Inferior parietal cortex (tissue), 1 donor: ENCODE results near the gene RAB4A.
"Not testable (repeated sequence)": the region's sequence is repeated elsewhere in the genome, so short reads cannot be mapped to it uniquely, and the experiment has no call there.

Experiments used
- DNase-seq: peaks from one replicate; pipeline ENCODE4 v3.0.0-alpha.2; 2016; ENCODE audit errors: extremely low spot score

Gene RAB4A

GRCh38 chr1:229272164-229273158 lies 1.6 kb downstream of the RAB4A start:
- no peak for DNase-seq

DNA sequence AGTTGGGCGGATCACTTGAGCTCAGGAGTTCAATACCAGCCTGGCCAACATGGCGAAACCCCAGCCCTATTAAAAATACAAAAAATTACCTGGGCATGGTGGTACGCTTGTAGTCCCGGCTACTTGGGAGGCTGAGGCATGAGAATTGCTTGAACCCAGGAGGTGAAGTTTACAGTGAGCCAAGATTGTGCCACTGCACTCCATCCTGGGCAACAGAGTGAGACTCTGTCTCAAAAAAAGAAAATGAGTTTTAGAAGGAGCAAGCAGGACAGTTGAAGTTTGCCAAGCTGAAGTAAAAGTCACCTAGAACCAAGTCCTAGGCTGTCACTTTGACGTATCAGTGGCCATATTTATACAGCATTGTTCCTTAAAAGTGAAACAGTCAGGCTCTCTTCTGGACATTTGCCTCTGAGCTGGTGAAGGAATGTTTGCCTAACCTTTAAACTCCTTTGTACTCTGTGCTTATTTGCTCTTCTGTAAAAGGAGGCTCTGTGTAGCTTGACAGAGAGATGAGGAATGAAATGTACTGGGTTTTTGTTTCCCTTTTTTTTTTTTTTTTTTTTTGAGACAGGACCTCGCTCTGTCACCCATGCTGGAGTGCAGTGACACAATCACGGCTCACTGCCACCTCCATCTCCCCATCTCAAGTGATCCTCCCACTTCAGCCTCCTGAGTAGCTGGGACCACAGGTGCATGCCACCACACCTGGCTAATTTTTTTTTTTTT lies 2.8 kb downstream of the RAB4A start:
- DNase-seq: no peak

- no peak for DNase-seq
Observed at GRCh38 chr1:229275005-229275404, 4.1 kb downstream of the RAB4A start.

- no peak for DNase-seq
Observed at GRCh38 chr1:229278120-229278741, 7.3 kb downstream of the RAB4A start.

GRCh38 chr1:229279242-229279641 lies 8.3 kb downstream of the RAB4A start:
- DNase-seq: no peak

DNA sequence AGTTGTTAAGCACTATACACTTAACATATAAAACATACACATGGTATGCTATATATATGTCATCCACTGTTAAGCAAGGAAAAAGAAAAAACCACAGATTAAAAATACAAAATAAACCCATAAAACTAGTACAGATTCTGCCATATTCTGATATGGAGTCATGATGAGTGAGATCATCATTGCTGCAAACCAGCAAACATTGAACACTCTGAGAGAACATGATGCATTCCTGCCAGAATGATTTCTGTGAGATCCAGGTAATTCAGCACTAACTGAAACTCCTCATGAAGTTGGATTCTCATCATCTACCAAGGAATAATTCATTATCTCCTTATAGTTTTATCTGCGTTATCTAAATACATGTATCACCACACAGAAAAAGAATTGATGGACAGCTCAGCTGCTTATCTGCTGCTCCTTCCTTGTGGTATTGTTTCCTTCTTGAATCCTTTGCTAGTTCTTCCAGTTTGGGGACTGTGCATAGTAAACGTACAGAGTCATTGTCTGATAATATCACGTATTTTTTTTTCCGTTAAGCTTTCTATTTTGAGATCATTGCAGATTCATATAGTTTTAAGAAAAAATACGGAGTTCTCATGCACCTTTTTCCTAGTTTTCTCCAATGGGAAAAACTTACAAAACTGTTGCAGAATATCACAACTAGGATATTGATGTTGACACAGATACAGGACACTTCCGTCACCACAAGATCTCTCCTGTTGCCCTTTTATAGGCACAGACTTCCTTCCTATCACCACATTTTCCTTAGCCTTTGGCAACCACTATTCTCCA lies 9.3 kb downstream of the RAB4A start:
- no peak for DNase-seq

DNA sequence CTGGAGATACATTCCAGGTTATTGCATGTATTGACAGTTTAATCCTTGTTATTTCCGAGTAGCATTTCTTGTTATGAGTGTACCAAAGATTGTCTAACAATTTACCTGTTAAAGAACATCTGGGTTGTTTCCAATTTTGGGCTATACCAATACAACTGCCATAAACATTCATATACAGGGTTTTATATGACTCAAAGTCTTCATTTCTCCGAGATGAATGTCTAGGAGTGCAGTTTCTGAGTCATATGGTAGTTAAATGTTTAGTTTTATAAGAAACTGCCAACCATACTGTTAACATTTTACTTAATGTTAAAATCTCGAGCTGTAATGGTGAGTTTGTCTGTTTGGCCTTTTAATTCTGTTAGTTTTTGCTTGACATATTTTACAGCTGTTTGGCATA lies 10.0 kb downstream of the RAB4A start:
- DNase-seq: no peak

GRCh38 chr1:229281339-229281926 lies 10.5 kb downstream of the RAB4A start:
- no peak for DNase-seq

DNA sequence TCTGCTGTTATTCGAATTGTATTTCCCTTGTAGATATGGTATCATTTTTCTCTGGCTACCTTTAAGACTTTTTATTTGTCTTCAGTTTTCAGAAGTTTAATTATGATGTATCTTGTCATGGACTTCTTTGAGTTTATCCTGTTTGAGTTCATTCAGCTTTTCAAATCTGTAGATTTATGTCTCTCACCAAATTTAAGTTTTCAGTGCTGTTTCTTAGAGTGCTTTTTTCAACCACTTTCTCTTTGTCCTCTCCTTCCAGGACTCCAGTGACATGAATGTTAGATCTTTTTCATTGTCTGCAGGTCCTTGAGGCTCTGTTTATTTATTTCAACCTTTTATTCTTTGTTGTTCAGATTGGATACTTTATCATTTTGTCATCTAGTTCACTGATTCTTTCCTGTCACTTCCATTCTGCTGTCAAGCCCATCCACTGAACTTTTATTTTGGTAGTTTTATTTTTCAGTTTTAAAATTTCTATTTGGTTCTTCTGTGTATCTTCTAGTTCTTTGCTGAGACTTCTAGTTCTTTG lies 11.4 kb downstream of the RAB4A start:
- DNase-seq: no peak

DNA sequence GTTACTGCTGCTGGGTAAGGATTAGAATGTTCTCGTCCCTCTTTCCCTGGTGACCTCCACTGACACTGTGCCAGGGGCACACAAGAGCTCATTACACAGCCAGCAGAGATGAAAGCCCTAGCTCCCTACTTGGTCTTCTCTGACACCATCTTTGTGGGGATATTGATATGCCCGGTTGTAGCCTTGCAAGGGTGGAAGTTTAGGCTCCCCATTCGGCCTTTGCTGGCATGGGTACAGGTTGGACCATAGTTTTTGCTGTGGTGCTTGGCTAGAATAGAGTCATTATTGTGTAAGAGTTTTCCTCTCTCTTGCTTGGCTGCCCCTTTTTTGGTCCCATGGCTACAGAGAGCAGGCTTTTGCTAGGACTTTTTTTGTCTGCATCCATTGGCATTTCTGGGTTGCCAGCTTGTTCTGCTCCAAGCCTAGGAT lies 12.3 kb downstream of the RAB4A start:
- DNase-seq: no peak

DNA sequence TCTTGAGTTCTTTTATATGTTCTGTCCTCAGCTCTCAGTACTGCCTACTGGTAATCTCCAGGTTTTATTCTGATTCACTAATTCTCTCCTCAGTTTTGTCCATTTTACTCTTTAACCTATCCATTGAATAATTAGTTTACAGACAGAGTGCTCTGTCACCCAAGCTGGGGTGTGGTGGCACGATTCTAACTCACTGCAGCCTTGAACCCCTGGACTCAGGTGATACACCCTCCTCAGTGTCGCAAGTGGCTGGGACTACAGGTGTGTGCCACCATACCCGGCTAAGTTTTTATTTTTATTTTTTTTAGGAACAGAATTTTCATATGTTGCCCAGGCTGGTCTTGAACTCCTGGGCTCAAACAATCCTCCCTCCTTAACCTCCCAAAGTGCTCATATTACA lies 14.0 kb downstream of the RAB4A start:
- DNase-seq: no peak

DNA sequence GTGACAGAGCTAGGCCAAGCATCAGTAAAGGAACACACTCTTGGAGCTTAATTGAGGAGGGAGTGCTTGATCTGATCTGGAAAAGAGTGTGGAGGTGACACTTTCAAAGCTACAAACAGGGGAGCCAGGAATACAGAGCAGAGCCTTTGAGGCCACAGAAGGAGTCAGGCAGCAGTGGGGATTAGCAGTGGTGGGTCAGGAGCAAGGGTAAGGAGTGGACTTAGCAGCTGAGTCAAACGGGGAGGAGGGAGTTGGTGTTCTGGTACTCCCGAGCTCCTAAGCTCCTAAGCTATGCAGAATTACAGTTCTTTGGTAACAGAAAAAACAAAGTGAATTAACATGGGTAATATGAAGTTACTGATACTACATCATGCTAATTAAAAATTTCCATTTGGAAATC lies 14.5 kb downstream of the RAB4A start:
- DNase-seq: no peak

DNA sequence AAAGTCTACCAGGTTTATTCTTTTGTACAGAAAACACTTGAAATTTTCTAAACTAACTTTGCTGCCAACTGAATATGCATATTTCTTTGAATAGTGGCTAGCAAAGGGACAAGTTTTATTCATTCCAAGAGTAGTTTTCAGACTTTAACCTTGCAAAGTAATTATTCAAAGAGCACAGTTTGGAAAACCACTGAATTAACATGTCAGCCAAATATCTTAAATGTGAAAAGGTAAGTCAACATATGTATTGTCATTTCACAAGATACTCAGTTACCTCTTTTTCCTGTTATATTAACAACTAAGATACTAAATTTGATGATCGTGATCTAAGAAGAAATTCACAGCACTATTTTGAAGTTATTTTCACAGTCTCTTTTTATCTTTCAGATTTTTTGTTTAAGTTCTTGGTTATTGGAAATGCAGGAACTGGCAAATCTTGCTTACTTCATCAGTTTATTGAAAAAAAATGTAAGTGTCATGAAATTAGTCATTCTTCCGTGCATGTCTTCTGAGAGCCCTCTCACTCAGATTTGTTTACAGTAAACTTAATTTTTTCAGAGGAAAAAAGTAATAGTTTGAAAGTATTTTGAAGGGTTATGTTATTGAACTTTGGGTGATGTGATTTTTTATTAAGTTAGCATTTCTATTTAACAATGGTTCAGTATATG lies 15.3 kb downstream of the RAB4A start:
- DNase-seq: no peak

- DNase-seq: no peak
Observed at GRCh38 chr1:229287267-229287666, 16.4 kb downstream of the RAB4A start.

DNA sequence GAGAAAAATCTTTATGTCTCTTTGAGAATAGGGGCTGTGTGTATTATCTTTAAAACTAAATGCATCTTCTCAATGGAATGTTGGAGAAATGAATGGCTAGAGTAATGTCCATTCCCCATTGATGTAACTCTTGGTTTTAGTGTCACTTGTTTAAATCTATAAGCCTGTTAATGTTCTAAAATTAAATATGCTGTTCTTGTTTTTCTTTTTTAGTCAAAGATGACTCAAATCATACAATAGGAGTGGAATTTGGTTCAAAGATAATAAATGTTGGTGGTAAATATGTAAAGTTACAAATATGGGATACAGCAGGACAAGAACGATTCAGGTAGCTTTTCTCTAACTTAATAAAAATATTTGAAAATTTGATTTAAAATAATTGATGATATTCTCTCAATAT lies 17.6 kb downstream of the RAB4A start:
- DNase-seq: no peak

DNA sequence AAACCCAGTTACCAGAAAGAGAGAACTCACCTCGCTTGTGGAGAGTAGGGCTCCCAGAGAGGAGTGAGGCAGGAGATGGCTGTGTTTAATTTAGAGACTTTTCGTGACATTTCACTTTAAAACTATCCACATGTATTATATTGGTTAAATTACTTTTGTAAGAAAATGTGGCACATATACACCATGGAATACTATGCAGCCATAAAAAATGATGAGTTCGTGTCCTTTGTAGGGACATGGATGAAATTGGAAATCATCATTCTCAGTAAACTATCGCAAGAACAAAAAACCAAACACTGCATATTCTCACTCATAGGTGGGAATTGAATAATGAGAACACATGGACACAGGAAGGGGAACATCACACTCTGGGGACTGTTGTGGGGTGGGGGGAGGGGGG lies 20.8 kb downstream of the RAB4A start:
- not testable (repeated sequence) for DNase-seq

- no peak for DNase-seq
Observed at GRCh38 chr1:229293528-229294204, 22.8 kb downstream of the RAB4A start.

- no peak for DNase-seq
Observed at GRCh38 chr1:229295745-229296144, 24.8 kb downstream of the RAB4A start.

- DNase-seq: no peak
Observed at GRCh38 chr1:229296541-229296941, 25.6 kb downstream of the RAB4A start.

GRCh38 chr1:229297746-229298145 lies 26.8 kb downstream of the RAB4A start:
- no peak for DNase-seq
